ENCODE data around the gene TSSC4.

Gene TSSC4

GRCh38 chr11:2431395-2431794, 30.8 kb downstream of the TSSC4 start:
- in situ Hi-C loops (cut with MboI; ENCODE audit: low sequenced_read_pairs), result no loop called here

GRCh38 chr11:2432171-2432621, 31.6 kb downstream of the TSSC4 start:
- in situ Hi-C loops (cut with MboI; ENCODE audit: low sequenced_read_pairs), result no loop called here

GRCh38 chr11:2432628-2433071, 32.1 kb downstream of the TSSC4 start:
- in situ Hi-C loops (cut with MboI; ENCODE audit: low sequenced_read_pairs), result no loop called here

GRCh38 chr11:2433106-2433925, 32.8 kb downstream of the TSSC4 start:
- in situ Hi-C loops (cut with MboI; ENCODE audit: low sequenced_read_pairs), result no loop called here

- in situ Hi-C loops (cut with MboI; ENCODE audit: low sequenced_read_pairs), result no loop called here
Observed at GRCh38 chr11:2434008-2434407, 33.5 kb downstream of the TSSC4 start.

- in situ Hi-C loops (cut with MboI; ENCODE audit: low sequenced_read_pairs), result no loop called here
Observed at GRCh38 chr11:2434506-2435255, 34.1 kb downstream of the TSSC4 start.

- in situ Hi-C loops (cut with MboI; ENCODE audit: low sequenced_read_pairs), result no loop called here
Observed at GRCh38 chr11:2435288-2436012, 34.9 kb downstream of the TSSC4 start.

GRCh38 chr11:2436013-2436520, 35.5 kb downstream of the TSSC4 start:
- in situ Hi-C loops (cut with MboI; ENCODE audit: low sequenced_read_pairs), result no loop called here

- in situ Hi-C loops (cut with MboI; ENCODE audit: low sequenced_read_pairs), result no loop called here
Observed at GRCh38 chr11:2436521-2437031, 36.0 kb downstream of the TSSC4 start.

- in situ Hi-C loops (cut with MboI; ENCODE audit: low sequenced_read_pairs), result no loop called here
Observed at GRCh38 chr11:2437516-2437915, 37.0 kb downstream of the TSSC4 start.

- in situ Hi-C loops (cut with MboI; ENCODE audit: low sequenced_read_pairs), result no loop called here
Observed at GRCh38 chr11:2439820-2440219, 39.3 kb downstream of the TSSC4 start.

GRCh38 chr11:2440646-2441045, 40.1 kb downstream of the TSSC4 start:
- in situ Hi-C loops (cut with MboI; ENCODE audit: low sequenced_read_pairs), result no loop called here

- in situ Hi-C loops (cut with MboI; ENCODE audit: low sequenced_read_pairs), result no loop called here
Observed at GRCh38 chr11:2441171-2441570, 40.6 kb downstream of the TSSC4 start.

- in situ Hi-C loops (cut with MboI; ENCODE audit: low sequenced_read_pairs), result no loop called here
Observed at GRCh38 chr11:2442589-2442988, 42.0 kb downstream of the TSSC4 start.

GRCh38 chr11:2443406-2443805, 42.9 kb downstream of the TSSC4 start:
- in situ Hi-C loops (cut with MboI; ENCODE audit: low sequenced_read_pairs), result no loop called here

- in situ Hi-C loops (cut with MboI; ENCODE audit: low sequenced_read_pairs), result no loop called here
Observed at GRCh38 chr11:2443881-2444820, 43.6 kb downstream of the TSSC4 start, which contains the start of gene TRPM5. TRPM5 (minus strand) TSS chr11:2444514; CDS start chr11:2423036, 21,478 bp downstream.

GRCh38 chr11:2444821-2445745, 44.5 kb downstream of the TSSC4 start, which contains the start of gene KCNQ1:
KCNQ1 (plus strand) TSS chr11:2445008; CDS start chr11:2445099, 91 bp downstream.
- in situ Hi-C loops (cut with MboI; ENCODE audit: low sequenced_read_pairs), result no loop called here

GRCh38 chr11:2445746-2446551, 45.4 kb downstream of the TSSC4 start:
- in situ Hi-C loops (cut with MboI; ENCODE audit: low sequenced_read_pairs), result no loop called here

All from hTERT RPE-1 (cell line).